Measurements from ENCODE around the gene SYVN1.

Gene SYVN1

DNA sequence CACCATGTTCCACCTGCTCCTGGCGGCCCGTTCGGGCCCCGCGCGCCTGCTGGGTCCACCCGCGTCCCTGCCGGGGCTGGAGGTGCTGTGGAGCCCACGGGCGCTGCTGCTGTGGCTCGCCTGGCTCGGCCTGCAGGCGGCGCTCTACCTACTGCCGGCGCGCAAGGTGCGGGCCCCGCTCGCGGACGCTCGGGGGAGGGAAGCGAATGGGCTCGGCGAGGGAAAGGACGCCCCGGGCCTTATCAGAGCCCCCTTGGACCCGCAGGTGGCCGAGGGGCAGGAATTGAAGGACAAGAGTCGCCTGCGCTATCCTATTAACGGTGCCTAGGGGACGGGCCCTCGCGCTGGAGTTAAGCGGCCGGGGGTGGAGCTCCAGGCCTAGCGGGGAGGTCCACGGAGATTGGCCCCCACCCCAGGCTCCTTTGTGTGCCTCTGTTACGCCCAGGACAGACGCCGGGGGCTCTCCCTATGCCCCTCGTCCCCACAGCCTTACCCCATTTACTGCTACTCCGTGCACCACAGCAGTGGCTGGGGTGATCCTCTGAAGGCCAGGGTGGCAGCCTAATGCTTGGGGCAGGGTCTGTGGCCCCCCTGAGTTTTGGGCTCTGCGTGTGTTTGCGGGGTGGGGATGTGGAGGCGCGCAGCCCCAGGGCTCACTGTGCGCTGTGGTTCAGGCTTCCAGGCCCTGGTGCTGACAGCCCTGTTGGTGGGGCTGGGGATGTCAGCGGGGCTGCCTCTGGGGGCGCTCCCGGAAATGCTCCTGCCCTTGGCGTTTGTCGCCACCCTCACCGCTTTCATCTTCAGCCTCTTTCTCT is 21.6 kb downstream of the SYVN1 start:
- peak; percentile 59 for DNase-seq (ENCODE audit: low read depth)

DNA sequence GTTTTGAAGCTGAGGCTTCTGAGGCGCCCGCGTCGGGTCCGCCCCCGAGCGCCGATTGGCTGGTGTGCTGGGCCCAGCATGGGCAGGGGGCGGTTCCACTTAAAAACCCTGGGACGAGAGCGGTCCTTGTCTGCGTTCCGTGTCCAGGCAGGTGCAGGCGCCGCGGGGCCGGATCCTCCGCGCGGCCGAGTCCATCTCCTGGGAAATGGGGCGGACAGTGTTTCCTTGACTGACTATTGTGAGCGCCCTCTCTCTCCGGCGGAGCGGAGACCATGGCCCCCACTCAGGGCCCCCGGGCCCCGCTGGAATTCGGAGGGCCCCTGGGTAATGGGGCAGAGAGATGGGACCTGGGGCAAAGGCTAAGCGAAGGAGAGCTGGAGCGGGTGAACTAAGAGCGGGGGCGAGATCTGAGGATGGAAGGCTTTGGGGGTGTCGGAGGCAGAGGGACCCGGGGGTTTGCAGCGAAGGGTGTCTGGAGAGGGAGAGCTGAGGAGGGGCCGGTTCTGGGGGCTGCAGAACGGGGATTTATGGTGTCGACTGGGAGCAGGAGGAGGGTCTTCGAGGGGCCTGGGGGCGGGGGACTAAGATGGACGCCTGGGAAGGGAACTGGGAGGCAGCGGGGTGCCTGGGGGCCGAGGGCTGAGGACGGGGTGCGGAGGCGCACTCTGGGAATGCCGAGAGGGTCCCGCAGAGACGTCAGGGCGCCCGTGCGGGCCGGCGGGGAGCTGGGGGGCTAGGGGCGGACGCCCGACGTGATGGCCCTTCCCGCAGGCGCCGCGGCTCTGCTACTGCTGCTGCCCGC is 22.4 kb downstream of the SYVN1 start, which contains the start of gene TM7SF2:
Gene TM7SF2 (plus strand): TSS at position 129 of the 802 bp plus-strand sequence. CDS start 144 bp downstream, at position 273.
- peak; percentile 92 for DNase-seq (ENCODE audit: low read depth)

DNA sequence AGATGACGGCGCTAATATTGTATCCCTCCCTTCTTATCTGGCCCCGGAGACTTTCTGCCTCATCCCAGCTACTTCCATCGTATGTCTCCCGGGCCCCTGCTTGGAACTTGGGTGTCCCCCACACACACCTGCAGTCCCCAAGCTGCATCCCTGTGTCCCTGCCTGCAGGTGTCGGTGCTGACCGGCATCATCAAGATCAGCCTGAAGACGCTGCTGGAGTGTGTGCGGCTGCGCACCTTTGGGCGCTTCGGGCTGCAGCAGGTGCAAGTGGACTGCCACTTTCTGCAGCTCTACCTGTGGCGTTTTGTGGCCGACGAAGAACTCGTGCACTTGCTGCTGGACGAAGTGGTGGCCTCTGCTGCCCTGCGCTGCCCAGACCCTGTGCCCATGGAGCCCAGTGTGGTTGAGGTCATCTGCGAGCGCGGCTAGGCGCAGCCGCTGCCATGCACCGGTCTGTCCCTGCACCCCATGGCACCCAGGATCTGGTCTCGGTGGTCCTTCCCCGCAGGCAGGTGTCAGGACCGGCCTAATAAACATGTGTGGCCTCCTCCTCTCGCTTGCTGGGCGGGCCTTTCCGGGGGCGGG is 23.1 kb downstream of the SYVN1 start:
- DNase-seq (ENCODE audit: low read depth) = no peak

DNA sequence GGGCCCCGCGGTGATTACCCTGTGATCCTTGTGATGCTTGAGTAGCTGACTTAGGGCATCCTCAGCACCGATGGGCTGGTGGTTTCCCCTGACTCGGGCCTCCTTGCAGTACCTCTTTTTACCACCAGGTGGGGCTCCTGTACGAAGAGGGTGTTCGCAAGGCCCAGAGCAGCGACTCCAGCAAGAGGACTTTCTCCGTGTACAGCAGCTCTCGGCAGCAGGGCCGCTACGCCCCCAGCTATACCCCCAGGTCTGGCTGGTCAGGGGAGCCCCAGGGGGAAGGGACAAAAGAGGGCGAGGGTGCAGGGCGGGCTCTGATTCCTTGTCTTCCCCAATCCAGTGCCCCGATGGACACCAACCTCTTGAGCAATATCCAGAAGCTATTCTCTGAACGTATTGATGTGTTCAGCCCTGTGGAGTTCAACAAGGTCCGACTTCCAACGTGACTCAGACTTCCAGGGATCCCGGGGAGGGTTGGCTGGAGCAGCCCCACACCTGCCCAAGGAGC is 23.9 kb downstream of the SYVN1 start:
- peak; percentile 97 for DNase-seq (ENCODE audit: low read depth)

DNA sequence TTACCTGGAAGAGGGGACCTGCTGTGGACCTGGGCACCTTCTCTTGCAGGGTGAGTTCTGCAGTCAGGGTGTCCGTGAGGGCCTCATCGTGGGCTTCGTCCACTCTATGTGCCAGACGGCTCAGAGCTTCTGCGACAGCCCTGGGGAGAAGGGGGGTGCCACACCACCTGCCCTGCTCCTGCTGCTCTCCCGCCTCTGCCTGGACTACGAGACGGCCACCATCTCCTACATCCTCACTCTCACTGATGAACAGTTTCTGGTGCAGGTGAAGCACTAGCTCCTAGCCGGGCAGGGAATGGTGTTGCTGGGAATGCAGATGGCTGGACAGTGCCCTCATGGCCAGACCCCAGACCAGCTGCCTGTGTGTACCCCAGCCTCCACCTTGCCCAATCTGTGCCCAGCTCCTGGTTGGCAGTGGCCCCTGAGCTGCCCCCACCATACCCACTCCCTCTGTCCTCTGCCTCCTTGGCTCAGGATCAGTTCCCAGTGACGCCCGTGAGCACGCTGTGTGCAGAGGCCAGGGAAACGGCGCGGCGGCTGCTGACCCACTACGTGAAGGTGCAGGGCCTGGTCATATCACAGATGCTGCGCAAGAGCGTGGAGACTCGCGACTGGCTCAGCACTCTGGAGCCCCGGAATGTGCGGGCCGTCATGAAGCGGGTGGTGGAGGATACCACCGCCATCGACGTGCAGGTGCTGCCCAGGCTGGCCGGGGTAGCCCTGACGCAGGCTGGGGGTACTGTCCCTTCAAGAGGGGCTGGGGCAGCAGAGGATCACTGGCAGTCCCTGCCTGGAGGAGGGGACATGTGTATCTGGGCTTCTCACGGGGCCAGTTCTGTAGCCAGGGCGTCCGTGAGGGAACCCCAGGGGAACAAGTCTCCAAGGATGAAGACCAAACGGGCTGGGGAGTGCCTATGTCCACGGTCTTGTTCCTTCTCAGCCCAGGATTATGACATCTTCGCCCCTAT is 24.8 kb downstream of the SYVN1 start:
- DNase-seq (ENCODE audit: low read depth) = no peak

DNA sequence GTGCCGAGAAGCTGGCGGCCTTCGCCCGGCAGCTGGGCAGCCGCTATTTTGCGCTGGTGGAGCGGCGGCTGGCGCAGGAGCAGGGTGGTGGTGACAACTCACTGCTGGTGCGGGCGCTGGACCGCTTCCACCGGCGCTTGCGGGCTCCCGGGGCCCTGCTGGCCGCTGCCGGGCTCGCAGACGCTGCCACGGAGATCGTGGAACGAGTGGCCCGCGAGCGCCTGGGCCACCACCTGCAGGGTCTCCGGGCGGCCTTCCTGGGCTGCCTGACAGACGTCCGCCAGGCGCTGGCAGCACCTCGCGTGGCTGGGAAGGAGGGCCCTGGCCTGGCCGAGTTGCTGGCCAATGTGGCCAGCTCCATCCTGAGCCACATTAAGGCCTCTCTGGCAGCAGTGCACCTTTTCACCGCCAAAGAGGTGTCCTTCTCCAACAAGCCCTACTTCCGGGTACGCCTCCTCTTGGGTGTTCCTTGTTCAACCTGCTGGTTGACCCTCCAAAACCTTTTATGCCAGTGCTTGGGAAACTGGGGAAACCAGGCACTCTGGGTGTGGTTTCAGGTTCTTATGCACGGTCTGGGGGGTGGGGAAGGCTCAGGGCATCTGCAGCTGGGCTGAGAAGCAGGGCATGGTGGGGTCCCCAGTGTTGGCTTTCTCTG is 25.7 kb downstream of the SYVN1 start:
- no peak for DNase-seq (ENCODE audit: low read depth)

DNA sequence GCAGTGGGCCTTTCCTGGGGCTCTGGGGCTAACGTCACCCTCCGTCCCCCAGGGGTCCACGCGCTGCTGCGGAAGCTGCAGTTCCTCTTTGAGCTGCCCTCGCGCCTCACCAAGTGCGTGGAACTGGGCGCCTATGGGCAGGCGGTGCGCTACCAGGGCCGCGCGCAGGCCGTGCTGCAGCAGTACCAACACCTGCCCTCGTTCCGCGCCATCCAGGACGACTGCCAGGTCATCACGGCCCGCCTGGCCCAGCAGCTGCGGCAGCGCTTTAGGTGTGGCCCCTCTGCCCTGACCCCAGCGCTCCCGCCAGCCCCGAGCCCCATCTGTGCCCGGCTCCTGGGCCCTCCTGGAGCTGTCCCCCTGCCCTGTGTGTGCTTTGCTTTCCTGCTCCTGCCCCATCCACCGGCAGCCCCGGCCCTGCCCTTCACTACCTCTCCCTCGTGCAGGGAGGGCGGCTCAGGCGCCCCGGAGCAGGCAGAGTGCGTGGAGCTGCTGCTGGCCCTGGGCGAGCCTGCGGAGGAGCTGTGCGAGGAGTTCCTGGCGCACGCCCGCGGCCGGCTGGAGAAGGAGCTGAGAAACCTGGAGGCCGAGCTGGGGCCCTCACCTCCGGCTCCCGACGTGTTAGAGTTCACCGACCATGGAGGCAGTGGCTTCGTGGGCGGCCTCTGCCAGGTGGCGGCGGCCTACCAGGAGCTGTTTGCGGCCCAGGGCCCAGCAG is 26.4 kb downstream of the SYVN1 start:
- no peak for DNase-seq (ENCODE audit: low read depth)

DNA sequence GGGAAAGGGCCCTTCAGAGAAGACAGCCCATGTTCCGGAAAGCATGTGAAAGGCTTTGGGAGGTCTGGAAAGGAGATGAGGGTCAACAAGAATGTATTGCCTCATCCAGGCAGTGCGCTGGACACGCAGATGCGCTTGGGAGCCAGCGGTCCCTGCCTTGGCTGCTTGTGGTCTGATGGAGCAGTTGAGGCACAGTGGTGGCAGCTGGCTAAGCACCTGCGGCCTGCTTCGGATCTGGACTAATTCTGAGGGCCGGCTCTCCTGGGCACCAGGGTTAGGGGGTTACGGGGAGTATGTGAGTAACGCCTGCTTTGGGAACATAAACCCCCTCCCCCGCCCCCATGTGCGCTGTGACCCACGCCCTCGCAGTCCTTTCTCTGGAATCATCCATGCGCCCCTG is 27.2 kb downstream of the SYVN1 start:
- no peak for DNase-seq (ENCODE audit: low read depth)

DNA sequence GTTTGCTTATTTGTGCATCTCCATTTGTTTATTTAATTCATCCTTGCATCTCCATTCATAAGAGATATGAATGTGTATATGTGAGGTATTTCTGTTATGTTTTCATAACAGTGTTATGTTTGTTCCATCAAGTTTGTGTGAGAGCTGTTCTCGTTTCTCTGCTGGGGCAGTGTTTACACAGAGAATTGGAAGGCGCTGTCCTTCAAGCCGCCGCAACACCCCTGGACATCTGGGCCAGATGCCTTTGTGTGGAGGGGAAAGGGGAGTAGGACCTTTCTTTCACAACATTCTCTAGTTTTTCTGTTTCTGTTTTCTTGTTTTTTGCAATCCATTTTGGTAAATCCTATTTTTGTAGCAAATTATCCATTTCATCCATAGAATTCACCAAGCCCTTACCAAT is 29.7 kb downstream of the SYVN1 start:
- DNase-seq (ENCODE audit: low read depth) = no peak

DNA sequence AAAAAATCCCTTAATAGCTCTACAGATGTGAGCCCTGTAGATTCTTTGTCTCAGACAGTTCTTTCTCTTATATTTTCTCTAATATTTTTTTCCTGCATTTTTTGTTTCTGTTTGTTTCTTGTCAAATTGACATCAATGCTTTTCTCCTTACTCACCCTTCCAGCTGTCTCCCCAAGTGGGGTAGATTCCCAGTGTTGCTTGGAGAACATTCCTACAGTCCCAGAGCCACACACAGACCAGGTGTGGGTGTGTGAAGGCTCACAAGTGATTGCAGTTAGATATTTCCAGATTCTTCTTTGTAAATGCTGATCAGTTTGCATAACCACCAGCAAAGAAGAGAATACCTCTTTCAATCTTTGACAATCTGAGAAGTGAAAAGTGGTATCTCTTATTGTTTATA is 30.8 kb downstream of the SYVN1 start:
- no peak for DNase-seq (ENCODE audit: low read depth)

DNA sequence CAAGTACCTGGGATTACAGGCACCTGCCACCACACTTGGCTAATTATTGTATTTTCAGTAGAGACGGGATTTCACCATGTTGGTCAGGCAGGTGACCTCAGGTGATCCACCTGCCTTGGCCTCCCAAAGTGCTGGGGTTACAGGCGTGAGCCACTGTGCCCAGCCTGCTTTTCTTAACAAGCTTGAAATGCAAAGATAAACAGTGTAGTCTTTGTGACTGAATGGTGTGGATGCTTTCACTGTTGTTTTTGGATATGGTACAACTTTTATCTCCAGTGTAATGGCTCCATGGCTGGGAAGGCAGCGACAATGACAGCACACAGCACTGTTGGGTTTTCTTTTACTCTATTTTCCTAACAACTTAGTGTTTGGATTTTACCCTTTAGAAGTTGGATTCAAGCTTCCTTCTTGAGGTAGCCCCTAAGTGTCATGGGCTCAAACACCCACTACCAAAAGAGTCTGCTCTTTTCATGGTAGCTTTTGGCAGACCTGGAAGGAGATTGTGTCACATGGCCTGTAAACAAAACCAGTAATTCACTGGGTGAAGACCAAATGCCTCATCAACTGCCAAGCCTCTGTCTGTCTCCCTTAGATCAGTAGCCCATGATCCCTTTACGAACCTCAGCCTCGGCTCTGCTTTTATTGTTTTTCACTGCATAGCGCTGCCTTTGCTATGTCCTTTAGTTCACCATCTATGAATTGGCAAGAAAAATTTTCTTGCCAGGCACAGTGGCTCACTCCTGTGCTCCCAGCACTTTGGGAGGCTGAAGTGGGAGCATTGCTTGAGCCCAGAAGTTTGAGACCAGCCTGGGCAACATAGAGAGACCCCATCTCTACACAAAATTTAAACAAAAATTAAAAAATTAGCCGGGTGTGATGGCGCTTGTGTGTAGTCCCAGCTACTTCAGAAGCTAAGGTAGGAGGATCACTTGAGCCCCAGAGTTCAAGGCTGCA is 31.9 kb downstream of the SYVN1 start:
- DNase-seq (ENCODE audit: low read depth) = no peak

DNA sequence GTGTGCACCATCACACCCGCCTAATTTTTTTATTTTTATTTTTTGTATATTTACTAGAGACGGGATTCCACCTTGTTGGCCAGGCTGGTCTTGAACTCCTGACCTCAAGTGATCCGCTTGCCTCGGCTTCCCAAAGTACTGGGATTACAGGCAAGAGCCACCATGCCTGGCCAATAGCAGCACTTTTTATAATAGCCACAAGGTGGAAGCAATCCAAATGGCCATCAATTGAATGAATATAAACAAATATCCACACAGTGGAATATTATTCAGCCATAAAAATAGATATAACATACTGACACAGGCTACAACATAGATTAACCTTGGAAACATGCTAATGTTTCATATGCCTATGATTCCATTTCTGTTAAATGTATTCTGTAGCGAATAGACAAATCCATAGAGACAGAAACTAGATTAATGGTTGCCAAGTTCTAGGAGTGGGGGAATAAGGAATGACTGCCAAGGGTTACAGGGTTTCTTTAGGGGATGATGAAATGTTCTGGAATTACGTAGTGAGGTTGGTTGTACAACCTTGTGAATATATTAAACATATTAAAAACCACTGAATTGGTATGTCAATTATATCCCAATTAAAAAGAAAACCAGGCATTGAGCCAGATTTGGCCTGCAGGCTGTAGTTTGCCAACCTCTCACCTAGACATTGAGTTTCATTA is 33.5 kb downstream of the SYVN1 start:
- DNase-seq (ENCODE audit: low read depth) = no peak

DNA sequence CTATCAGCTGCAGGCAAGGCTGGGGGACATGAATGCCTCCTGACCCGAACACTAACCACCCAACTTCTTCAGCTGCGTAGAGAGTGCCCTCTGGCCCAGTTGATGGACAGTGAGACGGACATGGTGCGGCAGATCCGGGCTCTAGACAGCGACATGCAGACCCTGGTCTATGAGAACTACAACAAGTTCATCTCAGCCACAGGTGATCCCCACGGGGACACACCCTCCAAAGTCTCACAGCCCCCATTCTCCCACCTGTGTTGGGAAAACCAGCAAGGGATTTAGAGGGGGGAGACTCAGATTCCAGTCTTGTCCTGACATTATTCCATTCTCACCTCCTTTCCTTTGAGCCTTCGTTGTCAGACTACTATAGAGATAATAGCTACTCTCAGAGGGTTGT is 37.4 kb downstream of the SYVN1 start:
- DNase-seq (ENCODE audit: low read depth) = no peak

DNA sequence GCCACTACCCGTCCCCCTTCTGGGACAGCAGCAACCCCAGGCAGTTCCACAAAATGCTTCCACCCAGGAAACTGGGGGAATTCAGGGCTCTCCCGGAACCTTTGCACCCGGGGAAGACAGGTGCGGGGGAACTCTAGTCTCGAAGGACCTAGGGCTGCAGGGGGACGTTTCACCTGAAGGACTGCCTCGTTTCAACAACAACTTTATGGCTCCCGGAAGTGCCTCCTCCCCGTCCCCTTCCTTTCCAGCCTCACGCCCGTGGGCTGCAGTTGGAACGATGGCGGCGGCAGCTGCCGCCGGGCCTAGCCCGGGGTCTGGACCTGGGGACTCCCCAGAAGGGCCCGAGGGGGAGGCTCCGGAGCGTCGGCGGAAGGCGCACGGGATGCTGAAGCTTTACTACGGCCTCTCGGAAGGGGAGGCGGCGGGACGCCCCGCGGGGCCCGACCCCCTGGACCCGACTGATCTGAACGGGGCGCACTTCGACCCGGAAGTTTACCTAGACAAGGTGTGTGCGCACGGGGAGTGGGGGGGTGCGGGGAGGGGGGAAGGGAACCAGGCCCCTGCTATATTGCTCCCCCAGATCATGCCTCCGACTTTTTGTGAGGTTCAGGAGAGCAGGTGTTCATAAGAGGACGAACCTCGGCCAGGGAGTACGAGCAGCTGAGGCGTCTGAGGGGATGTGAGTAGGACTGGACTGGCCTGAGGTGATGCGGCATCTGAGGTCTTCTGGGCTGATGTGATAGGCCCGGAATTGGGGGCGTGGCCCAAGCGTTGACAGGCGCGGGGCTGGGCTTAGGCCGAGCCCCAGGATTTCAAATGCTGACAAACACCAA is 38.1 kb downstream of the SYVN1 start, which contains the start of gene VPS51:
Gene VPS51 (plus strand): TSS at position 241 of the 833 bp plus-strand sequence. CDS start 37 bp downstream, at position 278.
- peak; percentile 83 for DNase-seq (ENCODE audit: low read depth)

DNA sequence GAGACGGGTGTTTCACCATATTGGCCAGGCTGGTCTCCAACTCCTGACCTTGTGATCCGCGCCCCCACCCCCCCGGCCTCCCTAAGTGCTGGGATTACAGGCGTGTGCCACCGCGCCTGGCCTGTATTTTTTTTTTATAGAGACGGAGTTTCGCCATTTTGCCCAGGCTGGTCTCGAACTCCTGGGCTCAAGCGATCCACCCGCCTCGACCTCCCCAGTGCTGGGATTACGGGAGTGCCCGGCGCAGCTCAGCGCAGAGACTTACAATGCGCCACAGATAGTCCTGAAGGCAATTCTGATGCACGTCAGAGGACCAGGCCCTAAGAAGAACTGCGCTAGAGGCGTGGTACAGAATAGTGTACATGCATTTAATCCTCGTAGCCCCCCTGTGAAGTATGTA is 38.9 kb downstream of the SYVN1 start:
- no peak for DNase-seq (ENCODE audit: low read depth)

DNA sequence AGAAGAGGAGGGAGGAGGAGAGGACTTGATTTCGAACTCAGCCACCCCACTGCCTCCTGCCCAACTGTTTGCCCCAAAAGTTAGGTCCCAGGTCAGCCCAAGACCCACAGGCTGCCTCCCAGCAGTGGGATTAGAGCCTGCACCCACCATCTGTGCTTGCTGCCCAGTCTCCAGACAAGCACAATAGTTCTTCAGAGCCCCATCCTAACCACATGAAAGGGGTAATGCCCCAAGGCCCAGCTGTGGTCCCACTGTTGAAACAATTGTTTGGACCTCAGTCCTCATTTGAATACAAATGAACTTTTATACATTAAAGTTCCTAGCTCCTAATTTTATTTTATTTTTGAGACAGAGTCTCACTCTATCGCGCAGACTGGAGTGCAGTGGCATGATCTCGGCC is 43.7 kb downstream of the SYVN1 start:
- no peak for DNase-seq (ENCODE audit: low read depth)

DNA sequence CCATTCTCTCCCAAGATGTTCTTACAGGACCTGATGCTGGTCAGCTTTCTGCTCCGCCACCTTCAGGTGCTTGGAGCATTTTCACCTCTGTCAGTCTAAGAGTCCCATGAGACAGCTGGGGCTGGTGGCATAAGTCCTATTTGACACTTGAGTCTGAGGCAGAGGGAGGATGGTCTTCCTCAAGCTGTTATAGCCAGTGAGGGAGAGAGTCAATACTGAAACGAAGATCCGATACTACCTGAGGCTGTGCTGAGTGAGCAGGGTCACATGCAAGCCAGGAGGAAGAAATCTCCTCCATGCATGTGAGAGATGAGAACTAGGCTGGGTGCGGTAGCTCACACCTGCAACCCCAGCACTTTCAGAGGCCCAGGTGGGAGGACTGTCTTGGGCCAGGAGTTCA is 44.7 kb downstream of the SYVN1 start:
- DNase-seq (ENCODE audit: low read depth) = no peak
